Measurements from ENCODE around the gene PLB1. TPM values are rescaled to one million over a fixed set of nuclear protein-coding genes. Genes with fewer than 3 reads are reported as not detected.
"Not testable (repeated sequence)": the region's sequence is repeated elsewhere in the genome, so short reads cannot be mapped to it uniquely, and the experiment has no call there.

The PLB1 gene
- total RNA-seq, 2 donors from 2014 or later = 2.8 to 6.2 TPM

- DNase-seq = no peak
- no peak for ATAC-seq
- intact Hi-C loops (cut with DNase I) = no loop called here
Measured at GRCh38 chr2:28463893-28464292, 32.0 kb upstream of the PLB1 start.

GRCh38 chr2:28465148-28465885 lies 30.5 kb upstream of the PLB1 start:
- no peak for DNase-seq
- intact Hi-C loops (cut with DNase I) = no loop called here
- no peak for ATAC-seq

- intact Hi-C loops (cut with DNase I) = no loop called here
- DNase-seq (no peak), ATAC-seq (peak in 1 of 2 donors; percentile 48)
Measured at GRCh38 chr2:28469304-28469703, 26.6 kb upstream of the PLB1 start.

GRCh38 chr2:28469947-28470535 lies 25.8 kb upstream of the PLB1 start:
- intact Hi-C loops (cut with DNase I) = no loop called here
- no peak for DNase-seq
- no peak for ATAC-seq

- DNase-seq = no peak
- intact Hi-C loops (cut with DNase I) = no loop called here
- ATAC-seq = no peak
Measured at GRCh38 chr2:28470759-28471158, 25.1 kb upstream of the PLB1 start.

GRCh38 chr2:28471214-28471613 lies 24.6 kb upstream of the PLB1 start:
- ATAC-seq (peak in 1 of 2 donors; percentile 51), DNase-seq (no peak)
- intact Hi-C loops (cut with DNase I) = no loop called here

- DNase-seq (no peak), ATAC-seq (no peak)
- intact Hi-C loops (cut with DNase I) = no loop called here
Measured at GRCh38 chr2:28471701-28472236, 24.1 kb upstream of the PLB1 start.

- intact Hi-C loops (cut with DNase I); ATAC-seq; DNase-seq: not testable (repeated sequence)
Measured at GRCh38 chr2:28472641-28473040, 23.2 kb upstream of the PLB1 start.

- ATAC-seq (no peak), DNase-seq (no peak)
- intact Hi-C loops (cut with DNase I) = no loop called here
Measured at GRCh38 chr2:28475088-28475595, 20.7 kb upstream of the PLB1 start.

- ATAC-seq (no peak), DNase-seq (no peak)
- intact Hi-C loops (cut with DNase I) = no loop called here
Measured at GRCh38 chr2:28477087-28477486, 18.8 kb upstream of the PLB1 start.

GRCh38 chr2:28477645-28478044 lies 18.2 kb upstream of the PLB1 start:
- no peak for DNase-seq
- intact Hi-C loops (cut with DNase I) = no loop called here
- no peak for ATAC-seq

GRCh38 chr2:28480403-28481049 lies 15.3 kb upstream of the PLB1 start:
- intact Hi-C loops (cut with DNase I) = no loop called here
- DNase-seq = no peak
- no peak for ATAC-seq

- ATAC-seq = no peak
- DNase-seq = no peak
- intact Hi-C loops (cut with DNase I) = no loop called here
Measured at GRCh38 chr2:28481905-28482304, 14.0 kb upstream of the PLB1 start.

GRCh38 chr2:28484835-28485234 lies 11.0 kb upstream of the PLB1 start:
- intact Hi-C loops (cut with DNase I) = no loop called here
- ATAC-seq = no peak
- DNase-seq = no peak

- ATAC-seq = no peak
- intact Hi-C loops (cut with DNase I) = no loop called here
- DNase-seq = no peak
Measured at GRCh38 chr2:28486526-28486925, 9.3 kb upstream of the PLB1 start.

- intact Hi-C loops (cut with DNase I) = no loop called here
- DNase-seq (no peak), ATAC-seq (no peak)
Measured at GRCh38 chr2:28487258-28487657, 8.6 kb upstream of the PLB1 start.

GRCh38 chr2:28488083-28488830 lies 7.6 kb upstream of the PLB1 start:
- ATAC-seq (peak; percentile 38 to 59), DNase-seq (no peak)
- intact Hi-C loops (cut with DNase I) = no loop called here

GRCh38 chr2:28488858-28489575 lies 6.8 kb upstream of the PLB1 start:
- peak in 1 of 2 donors; percentile 67 for ATAC-seq
- intact Hi-C loops (cut with DNase I) = no loop called here
- DNase-seq = no peak

GRCh38 chr2:28490558-28490957 lies 5.3 kb upstream of the PLB1 start:
- ATAC-seq (no peak), DNase-seq (no peak)
- intact Hi-C loops (cut with DNase I) = no loop called here

All from left cardiac atrium (tissue), 4 donors.